ENCODE measurements around the gene HOXB6.

Gene HOXB6

GRCh38 chr17:48609033-48609432, 4.2 kb upstream of the HOXB6 start:
- no peak for DNase-seq

GRCh38 chr17:48608494-48608834, 3.7 kb upstream of the HOXB6 start:
- no peak for DNase-seq

- DNase-seq = no peak
These were observed 2.3 kb upstream of the HOXB6 start for GRCh38 chr17:48606892-48607614.

- DNase-seq = no peak
These were observed 1.5 kb upstream of the HOXB6 start for GRCh38 chr17:48605991-48606891.

GRCh38 chr17:48605409-48605919, 678 bp upstream of the HOXB6 start:
- no peak for DNase-seq

- DNase-seq = no peak
These were observed 622 bp downstream of the HOXB6 start for GRCh38 chr17:48603959-48604769.

- no peak for DNase-seq
These were observed 3.0 kb downstream of the HOXB6 start for GRCh38 chr17:48601539-48602425.

DNA sequence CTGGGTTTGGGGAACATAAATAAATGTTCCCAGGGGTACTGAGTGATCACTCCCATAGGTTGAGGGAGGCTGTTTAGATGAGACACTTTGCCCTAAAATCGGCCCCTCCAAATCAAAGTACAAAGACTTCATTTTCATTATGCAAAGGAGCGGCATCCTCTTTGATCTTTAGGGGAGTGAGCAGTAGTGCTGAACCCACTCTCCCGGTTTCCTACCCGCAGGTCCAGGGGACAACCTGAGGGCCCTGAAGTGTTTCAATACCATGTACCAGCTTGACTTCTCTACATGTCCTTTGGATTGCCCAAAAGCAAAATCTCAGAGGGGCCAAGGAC, 3.6 kb downstream of the HOXB6 start:
- no peak for DNase-seq

DNA sequence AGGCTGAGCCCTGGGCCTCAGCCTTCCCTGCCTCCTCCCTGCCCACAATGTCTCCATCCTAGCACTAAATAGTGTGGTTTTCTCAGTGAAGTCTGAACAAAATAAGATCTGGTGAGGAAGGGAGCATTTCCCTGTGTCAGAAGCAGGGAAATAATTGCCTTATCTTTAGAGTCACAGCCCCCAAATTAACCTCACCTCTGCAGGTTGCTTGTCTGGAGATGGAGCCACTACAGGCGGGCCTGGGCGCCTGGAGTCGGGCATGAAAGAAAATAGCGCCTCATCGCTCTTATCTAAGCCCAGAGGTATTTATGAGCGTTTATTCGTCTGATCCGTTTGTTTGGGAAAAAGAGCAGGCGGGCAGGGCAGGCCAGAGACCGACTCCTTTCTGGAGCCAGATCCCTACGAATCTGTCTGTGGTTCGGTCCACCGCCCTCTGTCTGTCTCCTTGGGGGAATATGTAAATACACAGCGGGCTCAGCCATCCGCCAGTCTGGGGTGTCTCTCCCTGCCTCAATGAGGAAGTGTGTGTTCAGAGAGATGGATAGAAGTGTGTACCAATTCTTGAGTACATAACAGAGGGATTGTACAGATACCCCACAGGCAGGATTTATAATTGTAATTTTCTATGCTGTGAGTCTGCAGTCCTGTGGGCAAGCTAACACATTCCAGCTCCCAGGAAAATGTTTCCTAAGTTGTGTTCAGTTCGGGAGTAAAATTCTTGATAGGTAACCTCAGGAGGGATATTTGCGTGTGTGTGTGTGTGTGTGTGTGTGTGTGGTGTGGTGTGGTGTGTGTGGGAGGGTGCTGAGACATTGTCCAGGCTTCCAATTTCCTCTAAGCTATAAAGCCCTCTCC, 4.3 kb downstream of the HOXB6 start:
- DNase-seq = no peak

- no peak for DNase-seq
These were observed 5.4 kb downstream of the HOXB6 start for GRCh38 chr17:48599354-48599753.

DNA sequence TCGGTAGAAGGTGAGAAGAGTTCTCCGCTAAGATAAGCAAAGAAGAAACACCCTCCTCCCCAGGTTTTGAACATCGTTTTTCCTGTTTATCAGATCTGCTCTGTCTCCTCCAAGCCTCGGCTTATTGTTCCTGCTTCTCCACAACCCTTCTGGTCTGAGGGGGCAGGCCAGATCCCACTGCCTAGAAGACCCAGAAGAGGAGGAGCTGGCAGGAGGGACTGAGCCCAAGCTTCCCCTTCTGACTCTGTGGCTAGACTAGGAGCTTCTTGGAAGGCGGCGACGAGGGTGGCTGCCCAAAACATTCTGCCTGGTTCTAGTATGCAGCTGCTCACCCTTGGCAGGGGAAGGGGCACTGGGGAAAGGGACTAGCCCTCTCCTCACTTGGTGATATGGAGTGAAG, 6.0 kb downstream of the HOXB6 start:
- no peak for DNase-seq

DNA sequence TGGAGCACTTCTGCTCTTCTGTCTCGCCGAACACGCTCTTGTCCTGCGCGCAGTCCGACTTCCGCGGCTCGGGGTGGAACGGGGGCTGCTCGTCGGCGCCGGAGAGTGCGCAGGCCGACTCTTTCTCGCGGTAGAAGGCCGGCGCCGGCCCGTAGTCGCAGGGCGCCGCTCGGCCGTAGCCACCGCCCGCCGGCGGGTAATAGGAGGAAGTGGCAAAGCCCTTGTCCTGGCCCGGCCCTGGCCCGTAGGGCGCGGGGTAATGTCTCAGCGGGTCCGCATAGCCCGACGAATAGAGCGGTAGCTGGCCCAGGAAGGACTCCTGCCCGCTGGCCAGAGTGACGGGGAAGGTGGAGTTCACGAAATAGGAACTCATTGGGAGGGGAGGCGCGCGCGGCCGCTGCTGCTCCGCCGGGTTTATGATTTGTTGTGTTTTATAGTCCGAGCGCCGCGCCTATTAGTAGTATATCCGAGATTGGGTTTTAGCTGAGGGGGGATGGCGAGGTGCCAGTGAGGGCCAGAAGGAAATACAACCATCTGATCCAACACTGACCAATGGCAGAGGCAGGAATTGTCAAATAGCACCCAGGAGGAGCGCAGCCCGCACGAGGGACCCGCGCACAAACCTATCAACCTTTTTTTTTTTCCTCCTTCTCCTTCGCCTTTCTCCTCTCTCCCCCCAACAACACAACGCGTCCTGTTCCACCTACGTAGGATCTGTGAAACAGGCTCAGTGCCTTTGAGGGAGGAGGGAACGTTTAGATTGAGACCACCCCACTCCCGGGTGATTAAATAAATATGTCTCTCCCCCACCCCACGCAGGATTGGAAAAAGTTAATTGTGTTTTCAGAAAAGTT, 6.8 kb downstream of the HOXB6 start:
- peak in 1 of 5 experiments; percentile 57 for DNase-seq

DNA sequence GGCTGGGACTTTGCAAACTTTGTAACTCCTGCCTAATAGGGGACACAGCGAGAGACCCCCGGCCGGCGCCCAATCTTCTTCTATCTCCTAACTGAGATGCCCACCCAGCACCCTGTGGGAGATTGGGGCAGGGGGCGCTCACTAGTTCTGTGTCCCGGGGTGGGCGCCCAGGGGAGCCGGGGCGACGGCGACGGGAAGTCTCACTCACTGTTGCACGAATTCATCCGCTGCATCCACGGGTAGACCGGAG, 7.3 kb downstream of the HOXB6 start:
- peak in 1 of 5 experiments; percentile 20 for DNase-seq

- no peak for DNase-seq
These were observed 7.9 kb downstream of the HOXB6 start for GRCh38 chr17:48596735-48597527.

- peak in 1 of 5 experiments; percentile 57 for DNase-seq
These were observed 8.6 kb downstream of the HOXB6 start for GRCh38 chr17:48596000-48596734.

DNA sequence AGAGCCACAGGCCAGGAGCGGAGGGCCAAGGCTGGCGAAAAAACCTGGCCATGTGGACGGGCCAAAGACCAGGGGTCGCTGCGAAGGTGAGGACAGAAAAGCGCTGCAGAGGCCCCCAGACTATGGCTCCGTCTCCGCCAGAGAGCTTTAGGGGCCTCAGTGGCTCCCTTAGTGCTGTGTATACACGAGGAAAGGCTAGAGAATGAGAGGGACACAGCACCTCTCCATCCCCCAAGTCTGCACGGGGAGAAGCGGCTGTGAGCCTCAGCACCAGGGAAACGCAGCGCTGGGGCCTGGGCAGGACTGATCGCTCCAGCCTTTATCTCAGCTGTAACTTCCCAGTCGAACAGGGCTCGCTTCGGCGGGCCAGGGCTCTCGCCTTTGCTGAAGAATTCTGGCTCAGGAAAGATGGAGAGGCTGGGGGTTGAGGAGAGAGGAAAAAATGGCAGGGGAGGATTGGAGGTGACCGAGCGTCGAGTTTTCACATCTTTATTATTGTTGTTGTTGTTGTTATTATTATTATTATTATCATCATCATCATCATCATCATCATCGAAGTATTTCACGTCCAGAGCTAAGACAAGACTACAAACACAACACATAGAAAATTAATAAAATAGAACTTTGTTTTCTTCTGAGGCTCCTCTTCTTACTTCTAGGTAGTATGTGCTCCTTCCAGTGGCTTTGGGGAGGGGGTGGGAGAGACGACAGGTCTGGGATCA, 9.3 kb downstream of the HOXB6 start:
- no peak for DNase-seq

GRCh38 chr17:48594538-48595277, 10.1 kb downstream of the HOXB6 start:
- no peak for DNase-seq
